OCI-LY7 (cell line): Measurements from ENCODE around the gene MAP3K21. TPM values are rescaled to one million over a fixed set of nuclear protein-coding genes. Genes with fewer than 3 reads are reported as not detected.

ENCODE experiments used
- BruUV-seq: library from RNA; stranded (reverse); fragments of 400-500 nt; replicated peaks from 2 replicates; lab custom pipeline; 2021; lab: Mats Ljungman, UMichigan
- CTCF ChIA-PET: fragments of 300-600 bp; sonication (Branson Sonifier 250); formaldehyde crosslinking; loops from one replicate; lab custom pipeline; 2022; ENCODE audit warnings: antibody characterized with exemption; ENCODE audit not compliant: unreplicated experiment; lab: Charles Lee
- POLR2A ChIA-PET: fragments of 300-600 bp; sonication (Branson Sonifier 250); formaldehyde crosslinking; loops from one replicate; lab custom pipeline; 2022; ENCODE audit warnings: antibody characterized with exemption; lab: Charles Lee
- DNase-seq: peaks from one replicate; pipeline ENCODE4 v3.0.0-alpha.2; 2015; ENCODE audit warnings: low spot score
- H2AFZ ChIP-seq: fragments of 200-600 bp; sonication (generic), shearing (Covaris generic); 2 replicates; pipeline ENCODE4 v1.6.1; 2014; ENCODE audit warnings: mild to moderate bottlenecking, antibody characterized with exemption, low read length, moderate library complexity
- H3K27ac ChIP-seq: fragments of 200-600 bp; sonication (generic); 2 replicates; pipeline ENCODE4 v1.5.1; 2014; ENCODE audit warnings: mixed run types, low read depth, mild to moderate bottlenecking, moderate library complexity, low read length, inconsistent platforms; ENCODE audit not compliant: poor library complexity, severe bottlenecking
- H3K36me3 ChIP-seq: fragments of 200-600 bp; sonication (generic); 2 replicates; pipeline ENCODE4 v1.6.1; 2014; ENCODE audit warnings: mild to moderate bottlenecking, antibody characterized with exemption, low read length, moderate library complexity, mixed read lengths; ENCODE audit not compliant: insufficient read depth
- H3K4me1 ChIP-seq: fragments of 200-600 bp; sonication (generic); 2 replicates; pipeline ENCODE4 v1.5.1; 2014; ENCODE audit warnings: mild to moderate bottlenecking, low read length; ENCODE audit not compliant: insufficient read depth, poor library complexity, severe bottlenecking
- H3K4me2 ChIP-seq: fragments of 200-600 bp; sonication (generic); 2 replicates; pipeline ENCODE4 v1.6.1; 2014; ENCODE audit warnings: mild to moderate bottlenecking, low read length
- H3K4me3 ChIP-seq: fragments of 200-600 bp; sonication (generic); 2 replicates; pipeline ENCODE4 v1.5.1; 2014; ENCODE audit warnings: mild to moderate bottlenecking, low read depth, low read length; ENCODE audit not compliant: poor library complexity, severe bottlenecking
- H3K79me2 ChIP-seq: fragments of 200-600 bp; sonication (generic); 2 replicates; pipeline ENCODE4 v1.6.1; 2016; ENCODE audit warnings: low read depth, mild to moderate bottlenecking, low read length, moderate library complexity, mixed read lengths; ENCODE audit not compliant: insufficient read depth
- H3K9me2 ChIP-seq: fragments of 200-600 bp; sonication (generic); 2 replicates; pipeline ENCODE4 v1.6.1; 2016; ENCODE audit warnings: mild to moderate bottlenecking, low read length, mixed read lengths; ENCODE audit not compliant: insufficient read depth
- H3K9me3 ChIP-seq: fragments of 200-600 bp; sonication (generic); 2 replicates; pipeline ENCODE4 v1.6.1; 2014; ENCODE audit warnings: mild to moderate bottlenecking, mixed run types, low read length, mixed read lengths
- H4K20me1 ChIP-seq: fragments of 200-600 bp; sonication (generic); 2 replicates; pipeline ENCODE4 v1.6.1; 2014; ENCODE audit warnings: mild to moderate bottlenecking, antibody characterized with exemption, low read length, moderate library complexity, mixed read lengths; ENCODE audit not compliant: insufficient read depth
- CTCF ChIP-seq: fragments of 200-600 bp; sonication (generic); conservative IDR thresholded peaks from 2 replicates; pipeline ENCODE4 v1.5.1; 2014; ENCODE audit warnings: mild to moderate bottlenecking, antibody characterized with exemption, low read length, moderate library complexity, mixed read lengths
- EZH2phosphoT487 ChIP-seq: fragments of 200-600 bp; sonication (generic); IDR thresholded peaks from 2 replicates; pipeline ENCODE4 v1.6.1; 2018; ENCODE audit warnings: low read depth, borderline replicate concordance, mild to moderate bottlenecking, mixed run types, antibody characterized with exemption, low read length, moderate library complexity, mixed read lengths
- intact Hi-C: fragments of 100-400 bp; cut with micrococcal nuclease; formaldehyde crosslinking; loops from one replicate; pipeline ENCODE4 v1.10.0; 2022; ENCODE audit not compliant: unreplicated experiment
- total RNA-seq, 2 experiments: library from RNA; depleted of rRNA in 1 of 2; stranded (reverse); fragments of >200 nt in 1 of 2; shearing (Covaris generic) in 1 of 2; gene quantifications; 2 replicates each; pipeline ENCODE4 v1.2.3, GENCODE V29; 2014 to 2022

MAP3K21 gene
- total RNA-seq, 2 experiments from 2014 or later: 1.3 to 1.8 TPM

GRCh38 chr1:233355841-233356704, 28.5 kb downstream of the MAP3K21 start:
- Histone ChIP-seq H3K4me3 (no peak overlapping the region), H3K4me2 (no peak overlapping the region), H3K36me3 (no peaks in the 10 kb centered on the region), H2AFZ (no peak overlapping the region), H3K79me2 (no peaks in the 10 kb centered on the region), H4K20me1 (no peaks in the 10 kb centered on the region), H3K27ac (no peak overlapping the region), H3K9me3 (no peaks in the 10 kb centered on the region), H3K9me2 (no peaks in the 10 kb centered on the region), H3K4me1 (no peaks in the 10 kb centered on the region)
- DNase-seq: peak; percentile 2
- ChIA-PET POLR2A (no interaction called here), CTCF (no interaction called here)
- BruUV-seq: no TSS peak
- TF ChIP-seq CTCF (no peak), EZH2phosphoT487 (no peak)
- intact Hi-C loops: no loop called here

- no peak for DNase-seq
- H3K4me1 ChIP-seq: no peaks in the 10 kb centered on the region
- H3K79me2 ChIP-seq: no peaks in the 10 kb centered on the region
- no peak overlapping the region for H3K4me2 ChIP-seq
- no peak overlapping the region for H3K27ac ChIP-seq
- H3K9me3 ChIP-seq: no peaks in the 10 kb centered on the region
- H3K9me2 ChIP-seq: no peaks in the 10 kb centered on the region
- ChIA-PET POLR2A (no interaction called here), CTCF (no interaction called here)
- no peak for TF ChIP-seq CTCF
- no peak for TF ChIP-seq EZH2phosphoT487
- BruUV-seq: no TSS peak
- H3K4me3 ChIP-seq: no peak overlapping the region
- no peaks in the 10 kb centered on the region for H4K20me1 ChIP-seq
- H3K36me3 ChIP-seq: no peaks in the 10 kb centered on the region
- no peak overlapping the region for H2AFZ ChIP-seq
- intact Hi-C loops: no loop called here
Measured at GRCh38 chr1:233356705-233356987, 29.1 kb downstream of the MAP3K21 start.
